MCF 10A (cell line): ENCODE data around the gene SRP9. TPM values are rescaled to one million over a fixed set of nuclear protein-coding genes. Genes with fewer than 3 reads are reported as not detected.

Experiments
- BruUV-seq: library from RNA; stranded (reverse); fragments of 400-500 nt; replicated peaks from 2 replicates; lab custom pipeline; 2021; lab: Mats Ljungman, UMichigan
- CTCF ChIA-PET: fragments of 300-600 bp; sonication (Branson Sonifier 250); formaldehyde crosslinking; extraction: SDS; loops from one replicate; lab custom pipeline; 2021; ENCODE audit warnings: antibody characterized with exemption, inconsistent platforms; lab: Yijun Ruan, JAX
- POLR2A ChIA-PET: fragments of 300-600, 350-650 bp; sonication (Branson Sonifier 250); formaldehyde crosslinking; extraction: SDS; loops from one replicate; lab custom pipeline; 2020; ENCODE audit warnings: antibody characterized with exemption, inconsistent platforms; lab: Yijun Ruan, JAX
- DNase-seq: peaks from one replicate; pipeline ENCODE4 v3.0.0-alpha.2; 2018; ENCODE audit not compliant: unreplicated experiment
- H3K27ac Mint-ChIP-seq: one replicate; pipeline ENCODE4 v1.8.0; 2022; ENCODE audit warnings: mild to moderate bottlenecking, low read depth, mixed read lengths; ENCODE audit not compliant: unreplicated experiment
- H3K27me3 Mint-ChIP-seq: one replicate; pipeline ENCODE4 v1.8.0; 2022; ENCODE audit warnings: mixed read lengths; ENCODE audit not compliant: insufficient read depth, unreplicated experiment
- H3K36me3 Mint-ChIP-seq: one replicate; pipeline ENCODE4 v1.8.0; 2022; ENCODE audit warnings: mild to moderate bottlenecking, moderate library complexity, mixed read lengths; ENCODE audit not compliant: insufficient read depth, unreplicated experiment
- H3K4me1 Mint-ChIP-seq: one replicate; pipeline ENCODE4 v1.8.0; 2022; ENCODE audit warnings: mixed read lengths; ENCODE audit not compliant: insufficient read depth, unreplicated experiment
- H3K4me3 Mint-ChIP-seq: one replicate; pipeline ENCODE4 v1.8.0; 2022; ENCODE audit warnings: mild to moderate bottlenecking, moderate library complexity, mixed read lengths; ENCODE audit not compliant: unreplicated experiment
- H3K9me3 Mint-ChIP-seq: one replicate; pipeline ENCODE4 v1.8.0; 2022; ENCODE audit warnings: mixed read lengths; ENCODE audit not compliant: unreplicated experiment
- intact Hi-C: fragments of 100-400 bp; cut with micrococcal nuclease; formaldehyde crosslinking; loops from 2 replicates; pipeline ENCODE4 v1.14.1; 2022
- total RNA-seq: library from RNA; stranded (reverse); gene quantifications from 2 replicates; pipeline ENCODE4 v1.2.3, GENCODE V29; 2022
- TF ChIP-seq, protein P1 (sequence below): fragments of 200-600 bp; IDR thresholded peaks from one replicate; pipeline ENCODE4 v1.8.0; 2022; ENCODE audit warnings: antibody characterized with exemption, mild to moderate bottlenecking; ENCODE audit not compliant: unreplicated experiment

SRP9 gene
- total RNA-seq, 1 experiment from 2014 or later: 417 TPM

- H3K27me3 Mint-ChIP-seq: no peaks in the 10 kb centered on the region
- peaks cover 32% of the 10 kb centered on the region for H3K4me1 Mint-ChIP-seq
- no peak for DNase-seq
- H3K4me3 Mint-ChIP-seq: no peak overlapping the region
- intact Hi-C loops: no loop called here
- TF ChIP-seq, protein P1, sequence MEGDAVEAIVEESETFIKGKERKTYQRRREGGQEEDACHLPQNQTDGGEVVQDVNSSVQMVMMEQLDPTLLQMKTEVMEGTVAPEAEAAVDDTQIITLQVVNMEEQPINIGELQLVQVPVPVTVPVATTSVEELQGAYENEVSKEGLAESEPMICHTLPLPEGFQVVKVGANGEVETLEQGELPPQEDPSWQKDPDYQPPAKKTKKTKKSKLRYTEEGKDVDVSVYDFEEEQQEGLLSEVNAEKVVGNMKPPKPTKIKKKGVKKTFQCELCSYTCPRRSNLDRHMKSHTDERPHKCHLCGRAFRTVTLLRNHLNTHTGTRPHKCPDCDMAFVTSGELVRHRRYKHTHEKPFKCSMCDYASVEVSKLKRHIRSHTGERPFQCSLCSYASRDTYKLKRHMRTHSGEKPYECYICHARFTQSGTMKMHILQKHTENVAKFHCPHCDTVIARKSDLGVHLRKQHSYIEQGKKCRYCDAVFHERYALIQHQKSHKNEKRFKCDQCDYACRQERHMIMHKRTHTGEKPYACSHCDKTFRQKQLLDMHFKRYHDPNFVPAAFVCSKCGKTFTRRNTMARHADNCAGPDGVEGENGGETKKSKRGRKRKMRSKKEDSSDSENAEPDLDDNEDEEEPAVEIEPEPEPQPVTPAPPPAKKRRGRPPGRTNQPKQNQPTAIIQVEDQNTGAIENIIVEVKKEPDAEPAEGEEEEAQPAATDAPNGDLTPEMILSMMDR: no peak
- H3K36me3 Mint-ChIP-seq: peaks cover 10% of the 10 kb centered on the region
- no peaks in the 10 kb centered on the region for H3K9me3 Mint-ChIP-seq
- ChIA-PET POLR2A (interaction anchor here (2.7 to 4.1 kb wide), 4 partner anchors 10 to 45 kb away, joined by 6 to 42 read pairs (median 23); partner anchors contain the start of genes EPHX1 and SRP9), CTCF (interaction anchor here (0.6 to 3.4 kb wide), 9 partner anchors 12 to 660 kb away, joined by 3 to 21 read pairs (median 5); partner anchors contain the start of gene SRP9)
- BruUV-seq: no TSS peak
- H3K27ac Mint-ChIP-seq: no peak overlapping the region
These were observed 46.9 kb downstream of the SRP9 start for GRCh38 chr1:225824533-225824941.

- Mint-ChIP-seq H3K9me3 (no peaks in the 10 kb centered on the region), H3K27ac (no peak overlapping the region), H3K36me3 (peaks cover 9% of the 10 kb centered on the region), H3K4me1 (peaks cover 26% of the 10 kb centered on the region), H3K4me3 (no peak overlapping the region), H3K27me3 (no peaks in the 10 kb centered on the region)
- DNase-seq: no peak
- TF ChIP-seq, protein P1: no peak
- CTCF ChIA-PET: interaction anchor here (0.5 to 3.4 kb wide), 12 partner anchors 12 to 659 kb away, joined by 3 to 20 read pairs (median 4); partner anchors contain the start of gene SRP9
- POLR2A ChIA-PET: interaction anchor here (0.6 to 4.1 kb wide), 7 partner anchors 11 to 872 kb away, joined by 3 to 42 read pairs (median 4); partner anchors contain the start of genes EPHX1 and SRP9
- BruUV-seq: no TSS peak
- intact Hi-C loops: no loop called here
These were observed 47.5 kb downstream of the SRP9 start for GRCh38 chr1:225825078-225825477.

- Mint-ChIP-seq H3K4me1 (peaks cover 21% of the 10 kb centered on the region), H3K4me3 (no peak overlapping the region), H3K9me3 (no peaks in the 10 kb centered on the region), H3K36me3 (peaks cover 12% of the 10 kb centered on the region), H3K27me3 (no peaks in the 10 kb centered on the region), H3K27ac (peak overlapping the region; percentile 3)
- TF ChIP-seq, protein P1: no peak
- POLR2A ChIA-PET: interaction anchor here (0.6 to 4.1 kb wide), 11 partner anchors 9 to 873 kb away, joined by 3 to 42 read pairs (median 4); partner anchors contain the start of genes EPHX1 and SRP9
- BruUV-seq: no TSS peak
- intact Hi-C loops: no loop called here
- DNase-seq: no peak
- CTCF ChIA-PET: interaction anchor here (0.5 to 3.4 kb wide), 12 partner anchors 13 to 352 kb away, joined by 3 to 20 read pairs (median 4); partner anchors contain the start of genes PYCR2 and SRP9
These were observed 48.0 kb downstream of the SRP9 start for GRCh38 chr1:225825607-225826007.

DNA sequence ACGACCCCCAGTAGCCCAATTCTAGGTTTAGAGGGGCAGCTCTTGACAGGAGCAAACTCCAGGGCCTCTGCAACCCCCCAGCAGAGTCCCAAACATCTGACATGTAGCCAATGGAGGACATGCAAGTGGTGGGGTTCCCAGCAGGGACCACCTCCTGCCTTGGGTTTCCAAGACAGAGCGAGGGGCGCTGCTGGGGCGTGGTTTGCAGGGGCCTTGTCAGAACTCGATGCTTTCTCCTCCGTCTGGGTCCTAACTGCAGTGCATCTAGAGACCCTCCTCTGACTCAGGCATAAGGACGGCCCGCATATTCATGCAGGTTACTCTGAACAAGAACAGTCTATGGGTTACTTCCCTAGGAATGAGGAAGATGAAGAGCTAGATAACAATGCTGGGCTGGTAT lies 49.5 kb downstream of the SRP9 start:
- Mint-ChIP-seq H3K4me3 (no peak overlapping the region), H3K27ac (no peak overlapping the region), H3K36me3 (peaks cover 26% of the 10 kb centered on the region), H3K4me1 (peaks cover 13% of the 10 kb centered on the region), H3K27me3 (no peaks in the 10 kb centered on the region), H3K9me3 (no peaks in the 10 kb centered on the region)
- no TSS peak for BruUV-seq
- intact Hi-C loops: no loop called here
- TF ChIP-seq, protein P1: no peak
- DNase-seq: no peak
- ChIA-PET POLR2A (interaction anchor here (0.7 to 4.1 kb wide), 10 partner anchors 11 to 399 kb away, joined by 3 to 42 read pairs (median 4); partner anchors contain the start of genes EPHX1, LBR and SRP9), CTCF (interaction anchor here (0.6 to 3.4 kb wide), 12 partner anchors 8 to 977 kb away, joined by 3 to 20 read pairs (median 5); partner anchors contain the start of genes EPHX1 and SRP9)
